ENCODE measurements around the gene NBAS. TPM values are rescaled to one million over a fixed set of nuclear protein-coding genes. Genes with fewer than 3 reads are reported as not detected.

Gene NBAS
- total and polyA plus RNA-seq, 9 of the 15 experiments (the other 6 are each of a cell fraction or from before 2014, with no cell fraction given) = 15.3 to 94.4 (median 69.9) TPM

GRCh38 chr2:15275346-15275745 is 285.8 kb downstream of the NBAS start:
- Histone ChIP-seq H3K27ac (ENCODE audit: extremely low read depth, low read depth, low read length) (no peak overlapping the region), H3K36me3 (ENCODE audit: control insufficient read depth, insufficient read depth, low read length) (peaks cover 75% of the 10 kb centered on the region), H3K9me1 (ENCODE audit: control insufficient read depth, insufficient read depth, low read length) (no peaks in the 10 kb centered on the region), H3K4me2 (ENCODE audit: insufficient read depth, low read length) (no peak overlapping the region), H3K4me1 (replicated peaks in 1 of 2; ENCODE audit: control insufficient read depth in 2 of 2, insufficient read depth in 2 of 2, low read length in 2 of 2) (no peaks in the 10 kb centered on the region; a peak in 1 of 5 replicates), H3K4me3 (no peak overlapping the region), H3K9ac (ENCODE audit: insufficient read depth in 1 of 2, low read depth in 2 of 2, low read length in 2 of 2) (no peak overlapping the region), H2AFZ (ENCODE audit: low read depth, low read length) (no peak overlapping the region), H3K27me3 (ENCODE audit: control insufficient read depth in 2 of 2, insufficient read depth in 2 of 2, low read length in 2 of 2) (no peaks in the 10 kb centered on the region), H4K20me1 (replicated peaks; ENCODE audit: control insufficient read depth, insufficient read depth, low read length) (no peaks in the 10 kb centered on the region), H3K9me3 (replicated peaks; ENCODE audit: control insufficient read depth, insufficient read depth, low read depth, low read length) (no peaks in the 10 kb centered on the region), H3K79me2 (ENCODE audit: control insufficient read depth, insufficient read depth, low read length) (no peaks in the 10 kb centered on the region)
- POLR2A ChIA-PET = no interaction called here
- TF ChIP-seq TCF7L2 (IDR thresholded peaks at IDR 0.05; ENCODE audit: low read depth, low read length) (no peak), MYC (IDR thresholded peaks at IDR 0.05; ENCODE audit: low read depth, low read length) (no peak), MYC (CRISPR knock-in tag; IDR thresholded peaks at IDR 0.05; ENCODE audit: borderline replicate concordance, low read depth) (no peak), SMAD4 (CRISPR knock-in tag; conservative IDR thresholded peaks at IDR 0.05) (no peak), HIVEP1 (CRISPR knock-in tag; IDR thresholded peaks at IDR 0.05) (no peak), CBX5 (IDR thresholded peaks at IDR 0.05; ENCODE audit: borderline replicate concordance, low read depth) (no peak), POLR2H (tag; IDR thresholded peaks at IDR 0.05; ENCODE audit: low read depth) (no peak), MAFF (IDR thresholded peaks at IDR 0.05; ENCODE audit: low read length) (no peak), CBX1 (IDR thresholded peaks at IDR 0.05; ENCODE audit: low read depth) (no peak), CHD2 (IDR thresholded peaks at IDR 0.05; ENCODE audit: low read depth, low read length) (no peak), ZNF696 (CRISPR knock-in tag; conservative IDR thresholded peaks at IDR 0.05) (no peak), DACH1 (IDR thresholded peaks at IDR 0.05; ENCODE audit: partially characterized antibody) (no peak), ILF3 (IDR thresholded peaks at IDR 0.05; ENCODE audit: borderline replicate concordance) (no peak)
- TF ChIP-seq, protein P1, sequence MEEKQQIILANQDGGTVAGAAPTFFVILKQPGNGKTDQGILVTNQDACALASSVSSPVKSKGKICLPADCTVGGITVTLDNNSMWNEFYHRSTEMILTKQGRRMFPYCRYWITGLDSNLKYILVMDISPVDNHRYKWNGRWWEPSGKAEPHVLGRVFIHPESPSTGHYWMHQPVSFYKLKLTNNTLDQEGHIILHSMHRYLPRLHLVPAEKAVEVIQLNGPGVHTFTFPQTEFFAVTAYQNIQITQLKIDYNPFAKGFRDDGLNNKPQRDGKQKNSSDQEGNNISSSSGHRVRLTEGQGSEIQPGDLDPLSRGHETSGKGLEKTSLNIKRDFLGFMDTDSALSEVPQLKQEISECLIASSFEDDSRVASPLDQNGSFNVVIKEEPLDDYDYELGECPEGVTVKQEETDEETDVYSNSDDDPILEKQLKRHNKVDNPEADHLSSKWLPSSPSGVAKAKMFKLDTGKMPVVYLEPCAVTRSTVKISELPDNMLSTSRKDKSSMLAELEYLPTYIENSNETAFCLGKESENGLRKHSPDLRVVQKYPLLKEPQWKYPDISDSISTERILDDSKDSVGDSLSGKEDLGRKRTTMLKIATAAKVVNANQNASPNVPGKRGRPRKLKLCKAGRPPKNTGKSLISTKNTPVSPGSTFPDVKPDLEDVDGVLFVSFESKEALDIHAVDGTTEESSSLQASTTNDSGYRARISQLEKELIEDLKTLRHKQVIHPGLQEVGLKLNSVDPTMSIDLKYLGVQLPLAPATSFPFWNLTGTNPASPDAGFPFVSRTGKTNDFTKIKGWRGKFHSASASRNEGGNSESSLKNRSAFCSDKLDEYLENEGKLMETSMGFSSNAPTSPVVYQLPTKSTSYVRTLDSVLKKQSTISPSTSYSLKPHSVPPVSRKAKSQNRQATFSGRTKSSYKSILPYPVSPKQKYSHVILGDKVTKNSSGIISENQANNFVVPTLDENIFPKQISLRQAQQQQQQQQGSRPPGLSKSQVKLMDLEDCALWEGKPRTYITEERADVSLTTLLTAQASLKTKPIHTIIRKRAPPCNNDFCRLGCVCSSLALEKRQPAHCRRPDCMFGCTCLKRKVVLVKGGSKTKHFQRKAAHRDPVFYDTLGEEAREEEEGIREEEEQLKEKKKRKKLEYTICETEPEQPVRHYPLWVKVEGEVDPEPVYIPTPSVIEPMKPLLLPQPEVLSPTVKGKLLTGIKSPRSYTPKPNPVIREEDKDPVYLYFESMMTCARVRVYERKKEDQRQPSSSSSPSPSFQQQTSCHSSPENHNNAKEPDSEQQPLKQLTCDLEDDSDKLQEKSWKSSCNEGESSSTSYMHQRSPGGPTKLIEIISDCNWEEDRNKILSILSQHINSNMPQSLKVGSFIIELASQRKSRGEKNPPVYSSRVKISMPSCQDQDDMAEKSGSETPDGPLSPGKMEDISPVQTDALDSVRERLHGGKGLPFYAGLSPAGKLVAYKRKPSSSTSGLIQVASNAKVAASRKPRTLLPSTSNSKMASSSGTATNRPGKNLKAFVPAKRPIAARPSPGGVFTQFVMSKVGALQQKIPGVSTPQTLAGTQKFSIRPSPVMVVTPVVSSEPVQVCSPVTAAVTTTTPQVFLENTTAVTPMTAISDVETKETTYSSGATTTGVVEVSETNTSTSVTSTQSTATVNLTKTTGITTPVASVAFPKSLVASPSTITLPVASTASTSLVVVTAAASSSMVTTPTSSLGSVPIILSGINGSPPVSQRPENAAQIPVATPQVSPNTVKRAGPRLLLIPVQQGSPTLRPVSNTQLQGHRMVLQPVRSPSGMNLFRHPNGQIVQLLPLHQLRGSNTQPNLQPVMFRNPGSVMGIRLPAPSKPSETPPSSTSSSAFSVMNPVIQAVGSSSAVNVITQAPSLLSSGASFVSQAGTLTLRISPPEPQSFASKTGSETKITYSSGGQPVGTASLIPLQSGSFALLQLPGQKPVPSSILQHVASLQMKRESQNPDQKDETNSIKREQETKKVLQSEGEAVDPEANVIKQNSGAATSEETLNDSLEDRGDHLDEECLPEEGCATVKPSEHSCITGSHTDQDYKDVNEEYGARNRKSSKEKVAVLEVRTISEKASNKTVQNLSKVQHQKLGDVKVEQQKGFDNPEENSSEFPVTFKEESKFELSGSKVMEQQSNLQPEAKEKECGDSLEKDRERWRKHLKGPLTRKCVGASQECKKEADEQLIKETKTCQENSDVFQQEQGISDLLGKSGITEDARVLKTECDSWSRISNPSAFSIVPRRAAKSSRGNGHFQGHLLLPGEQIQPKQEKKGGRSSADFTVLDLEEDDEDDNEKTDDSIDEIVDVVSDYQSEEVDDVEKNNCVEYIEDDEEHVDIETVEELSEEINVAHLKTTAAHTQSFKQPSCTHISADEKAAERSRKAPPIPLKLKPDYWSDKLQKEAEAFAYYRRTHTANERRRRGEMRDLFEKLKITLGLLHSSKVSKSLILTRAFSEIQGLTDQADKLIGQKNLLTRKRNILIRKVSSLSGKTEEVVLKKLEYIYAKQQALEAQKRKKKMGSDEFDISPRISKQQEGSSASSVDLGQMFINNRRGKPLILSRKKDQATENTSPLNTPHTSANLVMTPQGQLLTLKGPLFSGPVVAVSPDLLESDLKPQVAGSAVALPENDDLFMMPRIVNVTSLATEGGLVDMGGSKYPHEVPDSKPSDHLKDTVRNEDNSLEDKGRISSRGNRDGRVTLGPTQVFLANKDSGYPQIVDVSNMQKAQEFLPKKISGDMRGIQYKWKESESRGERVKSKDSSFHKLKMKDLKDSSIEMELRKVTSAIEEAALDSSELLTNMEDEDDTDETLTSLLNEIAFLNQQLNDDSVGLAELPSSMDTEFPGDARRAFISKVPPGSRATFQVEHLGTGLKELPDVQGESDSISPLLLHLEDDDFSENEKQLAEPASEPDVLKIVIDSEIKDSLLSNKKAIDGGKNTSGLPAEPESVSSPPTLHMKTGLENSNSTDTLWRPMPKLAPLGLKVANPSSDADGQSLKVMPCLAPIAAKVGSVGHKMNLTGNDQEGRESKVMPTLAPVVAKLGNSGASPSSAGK (IDR thresholded peaks at IDR 0.05) = no peak
- intact Hi-C loops (cut with micrococcal nuclease) (no loop called here), in situ Hi-C loops (cut with MboI) (no loop called here)
- CTCF ChIA-PET (ENCODE audit: low intra/inter-chr PET ratio) = no interaction called here
- no TSS peak for BruUV-seq (replicated peaks)
- DNase-seq (ENCODE audit: extremely low read depth in 1 of 4, low spot score in 3 of 4) = no peak
- ATAC-seq = no peak
- FAIRE-seq = no peak
- WGBS (ENCODE audit: insufficient coverage, low coverage, missing lambda C conversion rate) = 100% methylated on average over 2 of the region's 2 CpGs

All from K562 (cell line).